OCI-LY7 (cell line): ENCODE measurements around the gene PLEKHA5.

Experiments
- EZH2phosphoT487 ChIP-seq: fragments of 200-600 bp; sonication (generic); IDR thresholded peaks from 2 replicates; pipeline ENCODE4 v1.6.1; 2018; ENCODE audit warnings: low read depth, borderline replicate concordance, mild to moderate bottlenecking, mixed run types, antibody characterized with exemption, low read length, moderate library complexity, mixed read lengths
- TF ChIP-seq, protein P1 (sequence below): fragments of 200-600 bp; sonication (generic); conservative IDR thresholded peaks from 2 replicates; pipeline ENCODE4 v1.5.1; 2014; ENCODE audit warnings: mild to moderate bottlenecking, antibody characterized with exemption, low read length, moderate library complexity, mixed read lengths

GRCh38 chr12:19189522-19189921 is 60.0 kb downstream of the PLEKHA5 start:
- TF ChIP-seq, protein P1, sequence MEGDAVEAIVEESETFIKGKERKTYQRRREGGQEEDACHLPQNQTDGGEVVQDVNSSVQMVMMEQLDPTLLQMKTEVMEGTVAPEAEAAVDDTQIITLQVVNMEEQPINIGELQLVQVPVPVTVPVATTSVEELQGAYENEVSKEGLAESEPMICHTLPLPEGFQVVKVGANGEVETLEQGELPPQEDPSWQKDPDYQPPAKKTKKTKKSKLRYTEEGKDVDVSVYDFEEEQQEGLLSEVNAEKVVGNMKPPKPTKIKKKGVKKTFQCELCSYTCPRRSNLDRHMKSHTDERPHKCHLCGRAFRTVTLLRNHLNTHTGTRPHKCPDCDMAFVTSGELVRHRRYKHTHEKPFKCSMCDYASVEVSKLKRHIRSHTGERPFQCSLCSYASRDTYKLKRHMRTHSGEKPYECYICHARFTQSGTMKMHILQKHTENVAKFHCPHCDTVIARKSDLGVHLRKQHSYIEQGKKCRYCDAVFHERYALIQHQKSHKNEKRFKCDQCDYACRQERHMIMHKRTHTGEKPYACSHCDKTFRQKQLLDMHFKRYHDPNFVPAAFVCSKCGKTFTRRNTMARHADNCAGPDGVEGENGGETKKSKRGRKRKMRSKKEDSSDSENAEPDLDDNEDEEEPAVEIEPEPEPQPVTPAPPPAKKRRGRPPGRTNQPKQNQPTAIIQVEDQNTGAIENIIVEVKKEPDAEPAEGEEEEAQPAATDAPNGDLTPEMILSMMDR = no peak
- TF ChIP-seq EZH2phosphoT487 = no peak
